GM10266 (cell line): ENCODE measurements around the gene RBKS.

ENCODE experiments used
- DNase-seq: peaks from one replicate; pipeline ENCODE4 v3.0.0; 2012; ENCODE audit errors: extremely low spot score
- TF ChIP-seq, protein P1 (sequence below): IDR thresholded peaks from 2 replicates; pipeline ENCODE4 v1.5.1; 2012; ENCODE audit warnings: mild to moderate bottlenecking, low read depth; ENCODE audit not compliant: control insufficient read depth, insufficient read depth; ENCODE audit errors: missing control alignments

RBKS gene

DNA sequence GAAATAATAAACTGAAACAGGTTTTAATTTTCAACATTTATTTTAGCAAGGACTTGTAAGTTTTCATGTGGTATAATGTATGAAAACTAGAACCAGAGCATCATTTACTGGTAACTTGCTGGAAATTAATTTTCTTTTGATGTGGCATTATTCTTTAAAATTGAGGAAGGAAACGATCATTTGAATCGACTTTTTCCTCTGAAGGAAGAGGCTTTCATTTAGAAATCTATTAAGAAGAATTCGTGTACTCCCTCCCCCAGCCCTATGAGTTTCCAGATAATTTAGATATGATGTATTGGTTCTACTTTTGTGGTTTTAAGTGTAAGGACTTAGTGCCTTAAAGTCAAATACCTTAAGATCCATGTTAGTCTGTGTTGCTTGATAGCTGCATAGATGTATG, 2.8 kb upstream of the RBKS start:
- no peak for DNase-seq
- TF ChIP-seq, protein P1, sequence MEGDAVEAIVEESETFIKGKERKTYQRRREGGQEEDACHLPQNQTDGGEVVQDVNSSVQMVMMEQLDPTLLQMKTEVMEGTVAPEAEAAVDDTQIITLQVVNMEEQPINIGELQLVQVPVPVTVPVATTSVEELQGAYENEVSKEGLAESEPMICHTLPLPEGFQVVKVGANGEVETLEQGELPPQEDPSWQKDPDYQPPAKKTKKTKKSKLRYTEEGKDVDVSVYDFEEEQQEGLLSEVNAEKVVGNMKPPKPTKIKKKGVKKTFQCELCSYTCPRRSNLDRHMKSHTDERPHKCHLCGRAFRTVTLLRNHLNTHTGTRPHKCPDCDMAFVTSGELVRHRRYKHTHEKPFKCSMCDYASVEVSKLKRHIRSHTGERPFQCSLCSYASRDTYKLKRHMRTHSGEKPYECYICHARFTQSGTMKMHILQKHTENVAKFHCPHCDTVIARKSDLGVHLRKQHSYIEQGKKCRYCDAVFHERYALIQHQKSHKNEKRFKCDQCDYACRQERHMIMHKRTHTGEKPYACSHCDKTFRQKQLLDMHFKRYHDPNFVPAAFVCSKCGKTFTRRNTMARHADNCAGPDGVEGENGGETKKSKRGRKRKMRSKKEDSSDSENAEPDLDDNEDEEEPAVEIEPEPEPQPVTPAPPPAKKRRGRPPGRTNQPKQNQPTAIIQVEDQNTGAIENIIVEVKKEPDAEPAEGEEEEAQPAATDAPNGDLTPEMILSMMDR = no peak

DNA sequence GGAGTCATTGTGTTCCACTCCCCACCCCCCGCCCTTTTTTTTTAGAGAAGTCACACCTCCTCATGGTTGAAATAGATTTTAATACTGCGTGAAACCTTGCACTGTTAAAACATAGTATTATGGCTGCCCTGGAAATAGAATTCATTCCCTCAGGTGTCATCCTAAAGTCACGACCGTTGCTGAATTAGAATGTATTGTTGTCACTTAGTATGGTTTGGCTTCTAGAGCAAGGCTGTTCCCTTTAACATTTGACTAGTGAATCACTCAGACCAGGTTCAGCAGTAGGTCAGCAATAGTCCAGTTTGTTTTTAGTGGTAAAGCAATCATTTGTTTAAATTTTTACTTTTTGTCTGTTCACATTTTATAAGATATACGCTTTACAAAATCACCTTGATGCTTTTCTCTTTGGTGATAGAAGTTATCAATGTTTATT, 1.5 kb upstream of the RBKS start:
- DNase-seq = peak; percentile 8
- TF ChIP-seq, protein P1 = no peak

DNA sequence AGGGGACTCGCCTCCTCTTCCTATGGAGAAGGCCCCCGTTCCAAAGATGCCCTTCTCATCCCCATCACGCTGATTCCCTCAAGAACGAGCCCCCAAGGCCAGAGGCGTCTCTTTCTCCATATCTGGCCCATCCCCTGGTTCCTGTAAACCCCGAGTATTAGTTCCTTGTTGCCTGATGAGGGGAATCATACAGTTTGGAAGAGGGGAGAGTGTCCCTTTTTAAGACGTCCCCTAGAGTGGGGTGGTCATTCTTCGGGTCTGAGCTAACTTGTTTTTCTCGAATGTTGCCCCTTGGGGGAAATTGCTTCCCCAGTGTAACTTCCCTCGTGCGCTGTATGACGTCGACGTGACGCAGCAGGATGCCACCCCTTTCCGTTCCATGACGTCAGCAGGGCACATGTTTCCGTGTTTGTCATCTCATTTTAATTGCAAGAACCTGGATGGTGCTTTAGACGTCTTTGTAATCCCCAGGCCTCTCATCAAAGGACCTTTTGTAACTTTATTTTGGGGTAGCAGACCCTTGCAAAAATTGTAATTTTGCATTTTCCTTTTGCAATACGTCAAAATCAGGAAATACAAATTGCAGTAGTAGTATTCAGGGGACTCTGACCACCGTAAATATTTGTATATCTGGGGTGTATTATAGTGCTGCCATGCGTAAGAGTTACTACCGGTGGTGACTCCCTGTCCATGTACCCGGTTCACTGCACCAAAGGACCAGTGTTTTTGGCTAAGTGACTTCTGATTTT, 911 bp upstream of the RBKS start:
- TF ChIP-seq, protein P1 = no peak
- peak; percentile 81 for DNase-seq

DNA sequence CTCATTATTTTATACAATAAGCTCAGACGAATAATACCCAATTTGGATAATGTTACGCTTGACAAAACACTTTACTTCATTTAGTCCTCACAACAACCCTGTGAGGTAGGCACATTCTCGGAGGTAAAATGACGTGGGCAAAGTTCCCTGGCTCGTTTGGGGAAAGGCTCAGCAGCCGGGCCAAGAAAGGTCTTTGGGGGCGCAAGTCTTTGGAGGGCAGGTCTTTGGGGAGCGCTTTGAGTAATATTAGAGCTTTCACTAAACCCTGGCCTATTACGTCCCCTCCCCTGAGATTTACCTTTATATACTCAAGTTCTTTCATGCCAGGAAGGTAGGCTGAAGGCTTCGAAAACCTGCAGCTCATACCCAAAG, 427 bp downstream of the RBKS start:
- no peak for DNase-seq
- TF ChIP-seq, protein P1 = no peak

DNA sequence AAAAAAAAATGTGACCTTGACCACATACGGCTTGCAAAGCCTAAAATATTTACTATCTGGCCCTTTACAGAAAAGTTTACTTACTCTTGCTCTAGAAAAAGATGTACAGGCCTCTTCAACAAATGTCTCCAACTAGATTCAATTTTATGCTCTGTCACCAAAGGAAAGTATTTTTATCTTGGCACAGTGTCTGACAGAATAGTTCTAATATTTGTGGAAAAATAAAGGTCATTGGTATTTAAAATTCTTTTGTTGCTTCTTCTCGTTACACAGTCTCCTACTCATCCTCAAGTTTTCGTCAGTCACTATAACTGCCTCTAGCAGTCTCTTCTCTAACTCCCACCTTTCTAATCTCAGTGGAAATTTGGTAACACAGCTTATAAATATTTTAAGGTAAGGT, 1.4 kb downstream of the RBKS start:
- DNase-seq = no peak
- TF ChIP-seq, protein P1 = no peak

DNA sequence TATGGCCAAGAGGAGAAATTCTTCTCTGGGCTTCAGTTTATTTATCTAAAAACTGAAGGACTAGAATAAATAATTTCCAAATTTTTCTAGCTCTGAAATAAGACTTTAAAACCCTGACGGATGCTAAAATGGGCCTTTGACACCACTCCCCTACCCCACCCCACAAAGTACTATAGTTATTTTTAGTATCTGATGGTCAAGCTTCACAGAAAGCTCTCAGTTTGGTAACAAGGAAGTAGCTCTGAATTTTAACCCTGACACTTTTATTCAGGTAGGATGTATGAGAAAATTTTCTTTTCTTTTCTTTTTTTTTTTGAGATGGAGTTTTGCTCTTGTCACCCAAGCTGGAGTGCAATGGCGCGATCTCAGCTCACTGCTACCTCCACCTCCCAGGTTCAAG, 2.4 kb downstream of the RBKS start:
- no peak for DNase-seq
- TF ChIP-seq, protein P1 = no peak

DNA sequence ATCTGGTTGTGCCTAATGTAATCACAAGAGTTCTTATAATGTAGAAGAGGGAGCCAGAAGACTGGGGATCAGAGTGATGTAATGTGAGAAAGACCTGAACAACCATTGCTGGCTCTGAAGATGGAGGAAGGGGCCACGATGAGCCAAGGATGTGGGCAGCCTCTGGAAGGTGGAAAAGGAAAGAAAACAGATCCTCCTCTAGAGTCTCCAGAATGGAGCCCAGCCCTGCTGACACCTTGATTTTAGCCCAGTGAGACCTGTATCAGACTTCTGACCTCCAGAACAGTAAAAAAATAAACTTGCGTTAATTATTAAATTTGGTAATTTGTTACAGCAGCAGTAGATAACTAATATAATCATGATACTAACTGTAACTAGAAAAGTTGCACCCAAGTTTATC, 3.1 kb downstream of the RBKS start:
- no peak for DNase-seq
- TF ChIP-seq, protein P1 = no peak
